Transverse colon (tissue), 3 donors: Measurements from ENCODE around the gene GAD2.

ENCODE experiments used
- POLR2A ChIP-seq: fragments of 450-650 bp; IDR thresholded peaks from one replicate; pipeline ENCODE4 v1.6.1; 2016; ENCODE audit warnings: antibody characterized with exemption, mild to moderate bottlenecking, moderate library complexity
- TF ChIP-seq, protein P1 (sequence below), 5 experiments: fragments of 200-600 bp in 3 of 5; fragments of 450-650 bp in 2 of 5; sonication (generic) in 3 of 5; IDR thresholded peaks; 1 replicate in 2 of 5; 2 replicates in 3 of 5; pipeline ENCODE4 v1.5.1; 2016 to 2017; ENCODE audit warnings: antibody characterized with exemption in 5 of 5, inconsistent platforms in 3 of 5, mild to moderate bottlenecking in 2 of 5, moderate library complexity in 1 of 5

DNA sequence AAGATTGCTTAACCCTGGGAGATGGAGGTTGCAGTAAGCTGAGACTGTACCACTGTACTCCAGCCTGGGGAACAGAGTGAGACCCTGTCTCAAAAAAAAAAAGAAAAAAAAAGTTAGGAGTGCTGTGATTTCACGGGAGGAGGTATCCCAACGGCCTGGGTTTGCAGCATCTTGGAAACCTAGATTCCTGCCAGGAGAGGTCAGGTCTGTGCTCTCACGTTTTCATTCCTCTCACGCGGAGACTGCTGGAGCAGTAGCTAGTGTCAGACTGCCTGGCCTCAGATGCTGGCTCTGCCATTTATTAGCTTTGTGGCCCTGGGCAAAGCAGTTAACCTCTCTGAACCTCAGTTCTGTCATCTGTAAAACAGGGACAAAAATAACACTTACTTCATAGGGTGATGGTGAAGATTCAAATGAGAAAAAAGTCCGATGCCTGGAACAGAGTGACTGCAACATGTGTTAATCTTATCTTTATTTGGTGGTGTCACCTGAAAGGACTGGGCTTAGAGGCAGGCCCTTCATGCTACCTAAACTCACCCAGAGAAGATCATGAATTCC lies 94.9 kb downstream of the GAD2 start:
- TF ChIP-seq, protein P1, sequence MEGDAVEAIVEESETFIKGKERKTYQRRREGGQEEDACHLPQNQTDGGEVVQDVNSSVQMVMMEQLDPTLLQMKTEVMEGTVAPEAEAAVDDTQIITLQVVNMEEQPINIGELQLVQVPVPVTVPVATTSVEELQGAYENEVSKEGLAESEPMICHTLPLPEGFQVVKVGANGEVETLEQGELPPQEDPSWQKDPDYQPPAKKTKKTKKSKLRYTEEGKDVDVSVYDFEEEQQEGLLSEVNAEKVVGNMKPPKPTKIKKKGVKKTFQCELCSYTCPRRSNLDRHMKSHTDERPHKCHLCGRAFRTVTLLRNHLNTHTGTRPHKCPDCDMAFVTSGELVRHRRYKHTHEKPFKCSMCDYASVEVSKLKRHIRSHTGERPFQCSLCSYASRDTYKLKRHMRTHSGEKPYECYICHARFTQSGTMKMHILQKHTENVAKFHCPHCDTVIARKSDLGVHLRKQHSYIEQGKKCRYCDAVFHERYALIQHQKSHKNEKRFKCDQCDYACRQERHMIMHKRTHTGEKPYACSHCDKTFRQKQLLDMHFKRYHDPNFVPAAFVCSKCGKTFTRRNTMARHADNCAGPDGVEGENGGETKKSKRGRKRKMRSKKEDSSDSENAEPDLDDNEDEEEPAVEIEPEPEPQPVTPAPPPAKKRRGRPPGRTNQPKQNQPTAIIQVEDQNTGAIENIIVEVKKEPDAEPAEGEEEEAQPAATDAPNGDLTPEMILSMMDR (IDR thresholded peaks at IDR 0.05): no peak
- no peak for TF ChIP-seq POLR2A
